Lower lobe of right lung (tissue), 2 donors: ENCODE measurements around the gene KIF16B. TPM values are rescaled to one million over a fixed set of nuclear protein-coding genes. Genes with fewer than 3 reads are reported as not detected.

Experiments
- ATAC-seq, 2 donors: fragments of 200-7000 bp; cut with Tn5 transposase; one replicate each; pipeline ENCODE4 v1.9.1; 2020 to 2022; ENCODE audit warnings: mild to moderate bottlenecking in 2 of 2, moderate library complexity in 2 of 2
- DNase-seq: peaks from one replicate; pipeline ENCODE4 v3.0.0-alpha.2; 2020
- H3K27ac ChIP-seq: fragments of 200-600 bp; one replicate; pipeline ENCODE4 v1.8.0; 2022
- H3K27me3 ChIP-seq: fragments of 200-600 bp; one replicate; pipeline ENCODE4 v1.8.0; 2022; ENCODE audit warnings: low read depth
- H3K36me3 ChIP-seq: fragments of 200-600 bp; one replicate; pipeline ENCODE4 v1.8.0; 2022; ENCODE audit warnings: mild to moderate bottlenecking
- H3K4me1 ChIP-seq: fragments of 200-600 bp; one replicate; pipeline ENCODE4 v1.8.0; 2022
- H3K4me3 ChIP-seq: fragments of 200-600 bp; one replicate; pipeline ENCODE4 v1.8.0; 2022; ENCODE audit warnings: mild to moderate bottlenecking
- H3K9me3 ChIP-seq: fragments of 200-600 bp; one replicate; pipeline ENCODE4 v1.8.0; 2022
- intact Hi-C: fragments of 100-400 bp; cut with DNase I; formaldehyde crosslinking; loops from one replicate; pipeline ENCODE4 v1.11.0; 2022
- total RNA-seq: library from RNA; stranded (reverse); fragmentation: NEBNext Ultra II Directional; extraction: Animal tissue kit (Norgen Biotek cat#: 25700); gene quantifications from one replicate; pipeline ENCODE4 v1.2.1, GENCODE V29; 2021
- TF ChIP-seq, protein P1 (sequence below): fragments of 200-600 bp; IDR thresholded peaks from one replicate; pipeline ENCODE4 v1.8.0; 2022; ENCODE audit warnings: antibody characterized with exemption, mild to moderate bottlenecking
- donor health status: DM: no; HTN: yes; CAD: no; lungs with severe emphysema.

KIF16B gene
- total RNA-seq, 1 donor from 2014 or later: 25.1 TPM

DNA sequence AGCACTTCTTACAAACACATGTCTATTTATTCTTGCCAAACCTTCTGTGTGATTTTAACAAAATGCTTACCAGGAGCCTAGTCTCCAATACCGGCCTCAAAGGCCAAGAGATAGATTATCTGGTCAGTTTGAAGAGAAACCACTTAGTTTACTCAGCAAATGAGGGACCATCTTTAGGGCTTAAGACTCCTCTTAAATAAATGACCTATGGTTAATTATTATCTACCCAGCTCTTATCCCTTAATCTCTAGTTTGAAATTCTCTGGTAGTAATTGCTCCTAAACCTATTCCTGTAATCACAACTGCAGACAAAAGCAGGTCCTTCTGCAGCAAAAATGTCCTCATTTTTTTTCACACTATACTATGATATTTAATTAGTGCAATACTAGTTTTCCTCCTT lies 301.8 kb downstream of the KIF16B start:
- H3K27me3 ChIP-seq: no peaks in the 10 kb centered on the region
- TF ChIP-seq, protein P1, sequence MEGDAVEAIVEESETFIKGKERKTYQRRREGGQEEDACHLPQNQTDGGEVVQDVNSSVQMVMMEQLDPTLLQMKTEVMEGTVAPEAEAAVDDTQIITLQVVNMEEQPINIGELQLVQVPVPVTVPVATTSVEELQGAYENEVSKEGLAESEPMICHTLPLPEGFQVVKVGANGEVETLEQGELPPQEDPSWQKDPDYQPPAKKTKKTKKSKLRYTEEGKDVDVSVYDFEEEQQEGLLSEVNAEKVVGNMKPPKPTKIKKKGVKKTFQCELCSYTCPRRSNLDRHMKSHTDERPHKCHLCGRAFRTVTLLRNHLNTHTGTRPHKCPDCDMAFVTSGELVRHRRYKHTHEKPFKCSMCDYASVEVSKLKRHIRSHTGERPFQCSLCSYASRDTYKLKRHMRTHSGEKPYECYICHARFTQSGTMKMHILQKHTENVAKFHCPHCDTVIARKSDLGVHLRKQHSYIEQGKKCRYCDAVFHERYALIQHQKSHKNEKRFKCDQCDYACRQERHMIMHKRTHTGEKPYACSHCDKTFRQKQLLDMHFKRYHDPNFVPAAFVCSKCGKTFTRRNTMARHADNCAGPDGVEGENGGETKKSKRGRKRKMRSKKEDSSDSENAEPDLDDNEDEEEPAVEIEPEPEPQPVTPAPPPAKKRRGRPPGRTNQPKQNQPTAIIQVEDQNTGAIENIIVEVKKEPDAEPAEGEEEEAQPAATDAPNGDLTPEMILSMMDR: no peak
- H3K27ac ChIP-seq: no peak overlapping the region
- intact Hi-C loops: no loop called here
- H3K4me1 ChIP-seq: no peaks in the 10 kb centered on the region
- peaks cover 6% of the 10 kb centered on the region for H3K36me3 ChIP-seq
- DNase-seq (no peak), ATAC-seq (no peak)
- no peak overlapping the region for H3K4me3 ChIP-seq
- peaks cover 7% of the 10 kb centered on the region for H3K9me3 ChIP-seq

DNA sequence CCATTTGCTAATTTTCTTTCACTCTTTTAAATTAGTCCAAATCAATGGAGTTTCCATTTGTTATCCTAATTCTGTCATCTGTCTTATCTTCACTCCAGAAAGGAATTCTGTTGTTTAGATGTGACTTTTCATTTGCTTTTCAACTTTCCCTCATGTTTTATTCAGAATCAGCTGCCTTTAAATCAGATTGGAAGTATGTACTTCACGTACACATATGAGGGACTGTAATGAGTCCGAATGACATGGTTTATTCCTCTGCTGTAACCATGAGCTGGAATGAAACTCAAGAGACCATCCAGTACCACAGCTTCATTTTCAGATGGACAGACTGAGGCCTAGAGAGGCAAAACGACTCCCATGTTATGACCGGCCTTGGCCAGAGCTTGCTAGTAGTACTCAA lies 302.3 kb downstream of the KIF16B start:
- intact Hi-C loops: no loop called here
- no peaks in the 10 kb centered on the region for H3K27me3 ChIP-seq
- no peaks in the 10 kb centered on the region for H3K4me1 ChIP-seq
- H3K36me3 ChIP-seq: peaks cover 6% of the 10 kb centered on the region
- TF ChIP-seq, protein P1: no peak
- no peak for DNase-seq
- ATAC-seq: no peak
- H3K27ac ChIP-seq: no peak overlapping the region
- H3K9me3 ChIP-seq: peaks cover 11% of the 10 kb centered on the region
- H3K4me3 ChIP-seq: no peak overlapping the region

DNA sequence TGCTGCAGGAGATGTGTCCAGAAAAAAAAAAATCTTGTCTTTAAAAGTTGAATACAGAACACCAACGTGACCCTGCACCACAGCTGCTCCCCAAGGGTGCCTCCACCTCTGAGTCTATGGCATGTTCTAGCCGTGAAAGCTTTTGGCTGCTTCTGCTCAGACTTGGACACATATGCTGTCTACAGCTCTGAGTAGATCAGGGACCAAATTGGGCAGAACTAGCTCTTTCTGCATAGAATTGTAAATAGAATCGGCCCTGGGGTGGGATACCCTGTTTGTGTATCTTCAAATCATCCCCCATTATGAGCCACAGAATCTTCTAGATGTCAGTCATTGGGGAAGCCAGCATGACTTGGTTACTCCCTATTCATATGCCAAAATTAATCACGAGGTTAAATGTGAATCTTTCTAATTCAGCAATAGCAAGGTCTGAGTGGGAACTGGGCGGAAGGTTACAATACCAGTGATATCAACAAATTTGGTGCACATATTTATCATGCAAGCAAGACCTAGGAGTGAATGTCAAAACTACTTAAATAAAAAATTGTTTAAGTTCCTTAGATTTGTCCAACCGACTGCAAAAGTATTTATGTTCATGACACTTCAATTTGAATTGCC lies 302.8 kb downstream of the KIF16B start:
- TF ChIP-seq, protein P1: no peak
- no peak overlapping the region for H3K4me3 ChIP-seq
- H3K27me3 ChIP-seq: no peaks in the 10 kb centered on the region
- H3K4me1 ChIP-seq: no peaks in the 10 kb centered on the region
- H3K27ac ChIP-seq: no peak overlapping the region
- intact Hi-C loops: no loop called here
- H3K36me3 ChIP-seq: peaks cover 6% of the 10 kb centered on the region
- DNase-seq: no peak
- H3K9me3 ChIP-seq: peaks cover 15% of the 10 kb centered on the region
- no peak for ATAC-seq

DNA sequence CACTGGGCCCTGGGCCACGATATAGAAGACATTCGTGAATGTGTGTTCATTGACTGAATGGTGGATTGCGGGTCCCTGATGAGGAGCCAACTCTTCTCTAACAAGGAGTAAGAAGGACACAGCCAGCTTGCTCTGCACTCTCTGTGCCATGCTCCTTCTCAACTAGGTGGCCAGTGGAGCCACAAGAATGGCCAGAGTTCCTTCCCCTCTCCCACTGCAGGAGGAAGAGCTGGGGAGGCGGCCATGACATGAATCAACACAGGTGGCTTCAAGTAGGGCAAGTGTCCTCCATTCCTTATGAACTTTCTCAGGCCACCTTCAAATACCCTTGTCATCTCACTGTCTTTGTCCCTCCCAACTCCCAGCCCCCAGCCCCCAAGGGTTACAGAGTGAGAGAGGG lies 305.7 kb downstream of the KIF16B start:
- Histone ChIP-seq H3K27ac (no peak overlapping the region), H3K4me3 (no peak overlapping the region), H3K4me1 (peaks cover 3% of the 10 kb centered on the region), H3K27me3 (no peaks in the 10 kb centered on the region), H3K36me3 (no peaks in the 10 kb centered on the region), H3K9me3 (peaks cover 15% of the 10 kb centered on the region)
- intact Hi-C loops: no loop called here
- TF ChIP-seq, protein P1: no peak
- ATAC-seq: no peak
- no peak for DNase-seq

DNA sequence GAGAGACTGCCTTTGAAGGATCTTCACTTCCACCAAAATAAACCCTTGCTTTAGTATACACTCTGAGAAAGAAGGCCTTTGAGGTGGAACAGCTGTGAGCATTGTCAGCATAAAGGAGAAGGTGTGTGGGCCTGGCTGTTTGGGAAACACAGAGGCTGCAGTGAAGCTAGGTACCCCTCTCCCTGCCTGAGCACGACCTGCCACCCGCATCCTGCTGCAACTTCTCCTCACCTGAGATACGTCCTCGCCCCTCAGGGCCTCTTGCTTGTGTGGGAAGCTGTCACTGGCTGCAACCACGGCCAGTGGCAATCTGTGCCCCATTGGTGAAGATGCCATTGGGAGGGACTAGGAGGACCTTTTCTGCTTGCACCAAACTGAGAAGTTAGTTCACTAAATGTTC lies 307.9 kb downstream of the KIF16B start:
- no peak overlapping the region for H3K27ac ChIP-seq
- DNase-seq: no peak
- no peak for ATAC-seq
- TF ChIP-seq, protein P1: no peak
- H3K27me3 ChIP-seq: no peaks in the 10 kb centered on the region
- H3K4me3 ChIP-seq: no peak overlapping the region
- H3K36me3 ChIP-seq: no peaks in the 10 kb centered on the region
- intact Hi-C loops: no loop called here
- peaks cover 13% of the 10 kb centered on the region for H3K4me1 ChIP-seq
- peaks cover 15% of the 10 kb centered on the region for H3K9me3 ChIP-seq
